ENCODE data around the gene ZNF578. TPM values are rescaled to one million over a fixed set of nuclear protein-coding genes. Genes with fewer than 3 reads are reported as not detected.

Gene ZNF578
- total and polyA plus RNA-seq, 9 of the 15 experiments (the other 6 are each of a cell fraction or from before 2014, with no cell fraction given): 0.05 to 0.29 (median 0.15) TPM

DNA sequence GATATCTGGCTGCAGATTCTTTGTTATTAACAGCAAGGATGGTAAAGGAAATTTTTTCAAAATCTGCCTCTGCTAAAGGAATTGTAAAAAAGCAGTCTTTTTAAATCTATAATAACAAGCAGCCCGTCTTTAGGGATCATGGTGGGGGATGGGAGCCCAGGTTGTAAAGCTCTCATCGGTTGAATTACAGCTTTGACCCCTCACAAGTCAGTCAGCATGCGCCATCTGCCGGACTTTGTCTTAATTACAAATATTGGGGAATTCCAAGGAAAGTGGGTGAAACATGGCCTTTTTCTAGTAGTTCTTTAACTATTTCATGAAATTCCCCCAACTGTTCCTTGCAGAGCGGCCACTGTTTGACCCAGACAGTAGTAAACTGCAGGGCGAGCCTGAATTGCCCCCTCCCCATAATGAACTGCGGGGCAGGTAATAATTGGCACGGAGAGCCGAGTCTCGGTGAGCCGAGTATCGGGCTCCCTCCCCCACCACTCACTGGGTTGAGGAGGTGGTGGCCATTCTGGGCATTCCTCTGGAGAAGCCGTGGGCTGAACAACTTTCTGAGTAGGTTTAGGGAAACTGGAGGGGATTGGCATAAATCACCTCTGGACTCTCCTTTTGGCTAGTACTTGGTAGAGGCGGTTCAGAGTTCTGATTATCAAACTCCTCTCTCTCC lies 11.6 kb downstream of the ZNF578 start (continued):
- TF ChIP-seq RAD21 (CRISPR knock-in tag; conservative IDR thresholded peaks at IDR 0.05 in 1 of 2, IDR thresholded peaks at IDR 0.05 in 1 of 2) (peak; percentile 35 to 71), MEIS2 (IDR thresholded peaks at IDR 0.05; ENCODE audit: partially characterized antibody) (peak; percentile 78)
- TF ChIP-seq, protein P1, sequence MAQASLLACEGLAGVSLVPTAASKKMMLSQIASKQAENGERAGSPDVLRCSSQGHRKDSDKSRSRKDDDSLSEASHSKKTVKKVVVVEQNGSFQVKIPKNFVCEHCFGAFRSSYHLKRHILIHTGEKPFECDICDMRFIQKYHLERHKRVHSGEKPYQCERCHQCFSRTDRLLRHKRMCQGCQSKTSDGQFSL (CRISPR knock-in tag; IDR thresholded peaks at IDR 0.05): no peak
- TF ChIP-seq, protein P1 (tag; IDR thresholded peaks at IDR 0.05): no peak

DNA sequence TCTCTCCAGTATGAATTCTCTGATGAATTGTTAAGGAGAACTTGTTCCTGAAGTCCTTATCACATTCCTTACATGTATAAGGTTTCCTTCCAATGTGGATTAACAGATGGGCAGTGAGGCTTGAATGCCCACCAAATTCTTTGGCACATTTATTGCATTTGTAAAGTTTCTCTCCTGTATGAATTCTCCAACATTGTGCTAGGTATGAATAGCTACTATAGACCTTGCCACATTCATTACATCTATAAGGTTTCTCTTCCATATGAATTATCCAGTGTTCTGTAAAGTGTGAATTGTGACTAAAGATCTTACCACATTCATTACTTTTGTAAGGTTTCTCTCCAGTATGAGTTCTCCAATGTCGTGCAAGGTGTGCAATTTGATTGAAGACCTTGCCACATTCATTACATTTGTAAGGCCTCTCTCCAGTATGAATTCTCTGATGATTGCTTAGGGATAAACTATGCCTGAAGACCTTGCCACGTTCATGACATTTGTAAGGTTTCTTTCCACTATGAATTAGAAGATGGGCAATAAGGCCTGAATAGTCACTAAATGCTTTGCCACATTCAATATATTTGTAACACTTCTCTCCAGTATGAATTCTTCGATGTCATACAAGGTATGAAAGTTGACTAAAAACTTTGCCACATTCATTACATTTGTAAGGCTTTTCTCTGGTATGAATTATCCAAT lies 20.4 kb downstream of the ZNF578 start:
- Histone ChIP-seq H3K79me2 (ENCODE audit: control insufficient read depth, insufficient read depth, low read length) (no peaks in the 10 kb centered on the region), H3K27ac (ENCODE audit: extremely low read depth, low read depth, low read length) (no peak overlapping the region), H3K9ac (ENCODE audit: insufficient read depth in 1 of 2, low read depth in 2 of 2, low read length in 2 of 2) (no peak overlapping the region), H3K36me3 (ENCODE audit: control insufficient read depth, insufficient read depth, low read length) (no peaks in the 10 kb centered on the region), H4K20me1 (replicated peaks; ENCODE audit: control insufficient read depth, insufficient read depth, low read length) (no peaks in the 10 kb centered on the region), H3K4me2 (ENCODE audit: insufficient read depth, low read length) (no peak overlapping the region), H3K27me3 (ENCODE audit: control insufficient read depth in 2 of 2, insufficient read depth in 2 of 2, low read length in 2 of 2) (no peaks in the 10 kb centered on the region), H3K9me1 (ENCODE audit: control insufficient read depth, insufficient read depth, low read length) (no peaks in the 10 kb centered on the region), H3K4me1 (replicated peaks in 1 of 2; ENCODE audit: control insufficient read depth in 2 of 2, insufficient read depth in 2 of 2, low read length in 2 of 2) (no peaks in the 10 kb centered on the region), H2AFZ (ENCODE audit: low read depth, low read length) (no peak overlapping the region), H3K9me3 (replicated peaks; ENCODE audit: control insufficient read depth, insufficient read depth, low read depth, low read length) (peaks cover 9% of the 10 kb centered on the region), H3K4me3 (no peak overlapping the region)
- no peak for FAIRE-seq
- no TSS peak for BruUV-seq (replicated peaks)
- no peak for ATAC-seq
- POLR2A ChIA-PET: no interaction called here
- in situ Hi-C loops (cut with MboI) (no loop called here), intact Hi-C loops (cut with micrococcal nuclease) (no loop called here)
- 3% methylated on average over 3 of the region's 3 CpGs for WGBS (ENCODE audit: insufficient coverage, low coverage, missing lambda C conversion rate)
- CTCF ChIA-PET (ENCODE audit: low intra/inter-chr PET ratio): no interaction called here
- DNase-seq (ENCODE audit: extremely low read depth in 1 of 4, low spot score in 3 of 4): no peak
- TF ChIP-seq SIRT6 (IDR thresholded peaks at IDR 0.05; ENCODE audit: low read depth, low read length) (no peak), MCM3 (IDR thresholded peaks at IDR 0.05) (no peak), NFRKB (IDR thresholded peaks at IDR 0.05; ENCODE audit: low read depth) (no peak), HNRNPUL1 (IDR thresholded peaks at IDR 0.05; ENCODE audit: low read length) (no peak), THRAP3 (IDR thresholded peaks at IDR 0.05; ENCODE audit: borderline replicate concordance) (no peak), SNRNP70 (optimal IDR thresholded peaks at IDR 0.05; ENCODE audit: low read depth, low read length) (no peak), NCOA4 (IDR thresholded peaks at IDR 0.05; ENCODE audit: partially characterized antibody) (no peak), MBD2 (IDR thresholded peaks at IDR 0.05; ENCODE audit: borderline replicate concordance, low read depth) (no peak), ZNF274 (IDR thresholded peaks at IDR 0.05; ENCODE audit: borderline replicate concordance, low read depth, low read length) (peak; percentile 97), ZSCAN32 (CRISPR knock-in tag; IDR thresholded peaks at IDR 0.05) (no peak)
- TF ChIP-seq, protein P2, sequence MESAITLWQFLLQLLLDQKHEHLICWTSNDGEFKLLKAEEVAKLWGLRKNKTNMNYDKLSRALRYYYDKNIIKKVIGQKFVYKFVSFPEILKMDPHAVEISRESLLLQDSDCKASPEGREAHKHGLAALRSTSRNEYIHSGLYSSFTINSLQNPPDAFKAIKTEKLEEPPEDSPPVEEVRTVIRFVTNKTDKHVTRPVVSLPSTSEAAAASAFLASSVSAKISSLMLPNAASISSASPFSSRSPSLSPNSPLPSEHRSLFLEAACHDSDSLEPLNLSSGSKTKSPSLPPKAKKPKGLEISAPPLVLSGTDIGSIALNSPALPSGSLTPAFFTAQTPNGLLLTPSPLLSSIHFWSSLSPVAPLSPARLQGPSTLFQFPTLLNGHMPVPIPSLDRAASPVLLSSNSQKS (CRISPR knock-in tag; IDR thresholded peaks at IDR 0.05): no peak
- TF ChIP-seq, protein P3, sequence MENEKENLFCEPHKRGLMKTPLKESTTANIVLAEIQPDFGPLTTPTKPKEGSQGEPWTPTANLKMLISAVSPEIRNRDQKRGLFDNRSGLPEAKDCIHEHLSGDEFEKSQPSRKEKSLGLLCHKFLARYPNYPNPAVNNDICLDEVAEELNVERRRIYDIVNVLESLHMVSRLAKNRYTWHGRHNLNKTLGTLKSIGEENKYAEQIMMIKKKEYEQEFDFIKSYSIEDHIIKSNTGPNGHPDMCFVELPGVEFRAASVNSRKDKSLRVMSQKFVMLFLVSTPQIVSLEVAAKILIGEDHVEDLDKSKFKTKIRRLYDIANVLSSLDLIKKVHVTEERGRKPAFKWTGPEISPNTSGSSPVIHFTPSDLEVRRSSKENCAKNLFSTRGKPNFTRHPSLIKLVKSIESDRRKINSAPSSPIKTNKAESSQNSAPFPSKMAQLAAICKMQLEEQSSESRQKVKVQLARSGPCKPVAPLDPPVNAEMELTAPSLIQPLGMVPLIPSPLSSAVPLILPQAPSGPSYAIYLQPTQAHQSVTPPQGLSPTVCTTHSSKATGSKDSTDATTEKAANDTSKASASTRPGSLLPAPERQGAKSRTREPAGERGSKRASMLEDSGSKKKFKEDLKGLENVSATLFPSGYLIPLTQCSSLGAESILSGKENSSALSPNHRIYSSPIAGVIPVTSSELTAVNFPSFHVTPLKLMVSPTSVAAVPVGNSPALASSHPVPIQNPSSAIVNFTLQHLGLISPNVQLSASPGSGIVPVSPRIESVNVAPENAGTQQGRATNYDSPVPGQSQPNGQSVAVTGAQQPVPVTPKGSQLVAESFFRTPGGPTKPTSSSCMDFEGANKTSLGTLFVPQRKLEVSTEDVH (IDR thresholded peaks at IDR 0.05; ENCODE audit: low read depth, partially characterized antibody): no peak
